Suprapubic skin (tissue), 4 donors: ENCODE results near the gene BCAS1. TPM values are rescaled to one million over a fixed set of nuclear protein-coding genes. Genes with fewer than 3 reads are reported as not detected.

ENCODE experiments used
- DNase-seq, 2 donors: peaks; one replicate each; pipeline ENCODE4 v3.0.0-alpha.2; 2019; ENCODE audit warnings: low spot score in 2 of 2
- H3K27ac ChIP-seq: fragments of 200-600 bp; sonication (generic); one replicate; pipeline ENCODE4 v1.5.1; 2019
- H3K27me3 ChIP-seq: fragments of 200-600 bp; sonication (generic); one replicate; pipeline ENCODE4 v1.5.1; 2019
- H3K36me3 ChIP-seq: fragments of 200-600 bp; sonication (generic); one replicate; pipeline ENCODE4 v1.5.1; 2019
- H3K4me1 ChIP-seq: fragments of 200-600 bp; sonication (generic); one replicate; pipeline ENCODE4 v1.5.1; 2019
- H3K4me3 ChIP-seq: fragments of 200-600 bp; sonication (generic); one replicate; pipeline ENCODE4 v1.5.1; 2019; ENCODE audit warnings: mild to moderate bottlenecking
- H3K9me3 ChIP-seq: fragments of 200-600 bp; sonication (generic); one replicate; pipeline ENCODE4 v1.5.1; 2019
- CTCF ChIP-seq, 2 donors: fragments of 200-600 bp in 1 of 2; fragments of 450-650 bp in 1 of 2; sonication (generic) in 1 of 2; IDR thresholded peaks; one replicate each; pipeline ENCODE4 v1.5.1; 2016 to 2019; ENCODE audit warnings: antibody characterized with exemption in 2 of 2, mild to moderate bottlenecking in 1 of 2, moderate library complexity in 1 of 2
- EP300 ChIP-seq: sonication (generic); formaldehyde crosslinking; IDR thresholded peaks from one replicate; pipeline ENCODE4 v1.6.1; 2017; ENCODE audit warnings: antibody characterized with exemption
- POLR2A ChIP-seq, 2 donors: fragments of 450-650 bp; IDR thresholded peaks; one replicate each; pipeline ENCODE4 v1.6.1; 2017; ENCODE audit warnings: antibody characterized with exemption in 2 of 2, mild to moderate bottlenecking in 2 of 2, moderate library complexity in 2 of 2
- POLR2AphosphoS5 ChIP-seq, 3 donors: sonication (generic); formaldehyde crosslinking; IDR thresholded peaks; one replicate each; pipeline ENCODE4 v1.6.1; 2017; ENCODE audit warnings: antibody characterized with exemption in 3 of 3
- WGBS: methylation state at CpG from one replicate; pipeline ENCODE4 v1.1.5; 2018; 5-methylcytosine and 5-hydroxymethylcytosine counted together
- total RNA-seq, 4 donors: library from RNA; depleted of rRNA; stranded (reverse); fragments of >200 nt; gene quantifications; one replicate each; pipeline ENCODE4 v1.1.0, GENCODE V29; 2016

Gene BCAS1
- total RNA-seq, 4 donors from 2014 or later: 1.7 to 3.4 (median 2.1) TPM

GRCh38 chr20:53970232-53970631 lies 100.2 kb downstream of the BCAS1 start:
- DNase-seq: no peak
- Histone ChIP-seq H3K4me1 (no peaks in the 10 kb centered on the region), H3K36me3 (no peaks in the 10 kb centered on the region), H3K27ac (no peak overlapping the region), H3K9me3 (no peaks in the 10 kb centered on the region), H3K4me3 (no peak overlapping the region), H3K27me3 (no peaks in the 10 kb centered on the region)
- TF ChIP-seq EP300 (no peak), POLR2A (IDR thresholded peaks at IDR 0.05) (no peak), CTCF (IDR thresholded peaks at IDR 0.05) (no peak), POLR2AphosphoS5 (IDR thresholded peaks at IDR 0.05) (no peak)
- 69% methylated on average over 2 of the region's 2 CpGs for WGBS

GRCh38 chr20:53967527-53967926 lies 102.9 kb downstream of the BCAS1 start:
- H3K4me1 ChIP-seq: no peaks in the 10 kb centered on the region
- no peak for TF ChIP-seq POLR2AphosphoS5 (IDR thresholded peaks at IDR 0.05)
- no peak for TF ChIP-seq EP300
- TF ChIP-seq CTCF (IDR thresholded peaks at IDR 0.05): no peak
- TF ChIP-seq POLR2A (IDR thresholded peaks at IDR 0.05): no peak
- no peaks in the 10 kb centered on the region for H3K36me3 ChIP-seq
- no peak overlapping the region for H3K4me3 ChIP-seq
- no peaks in the 10 kb centered on the region for H3K9me3 ChIP-seq
- DNase-seq: no peak
- WGBS: 95% methylated on average over 5 of the region's 5 CpGs
- H3K27me3 ChIP-seq: no peaks in the 10 kb centered on the region
- no peak overlapping the region for H3K27ac ChIP-seq

GRCh38 chr20:53966774-53967398 lies 103.5 kb downstream of the BCAS1 start:
- no peak for DNase-seq
- Histone ChIP-seq H3K4me3 (no peak overlapping the region), H3K27me3 (no peaks in the 10 kb centered on the region), H3K27ac (no peak overlapping the region), H3K9me3 (no peaks in the 10 kb centered on the region), H3K36me3 (no peaks in the 10 kb centered on the region), H3K4me1 (no peaks in the 10 kb centered on the region)
- 90% methylated on average over 5 of the region's 5 CpGs for WGBS
- TF ChIP-seq CTCF (IDR thresholded peaks at IDR 0.05) (no peak), EP300 (no peak), POLR2AphosphoS5 (IDR thresholded peaks at IDR 0.05) (no peak), POLR2A (IDR thresholded peaks at IDR 0.05) (no peak)

GRCh38 chr20:53964501-53965253 lies 105.7 kb downstream of the BCAS1 start:
- no peak for TF ChIP-seq EP300
- TF ChIP-seq POLR2AphosphoS5 (IDR thresholded peaks at IDR 0.05): no peak
- no peak for TF ChIP-seq CTCF (IDR thresholded peaks at IDR 0.05)
- no peak for TF ChIP-seq POLR2A (IDR thresholded peaks at IDR 0.05)
- Histone ChIP-seq H3K9me3 (no peaks in the 10 kb centered on the region), H3K4me1 (peaks cover 13% of the 10 kb centered on the region), H3K4me3 (no peak overlapping the region), H3K27me3 (no peaks in the 10 kb centered on the region), H3K36me3 (no peaks in the 10 kb centered on the region), H3K27ac (no peak overlapping the region)
- DNase-seq: no peak
- 89% methylated on average over 4 of the region's 4 CpGs for WGBS

- Histone ChIP-seq H3K27me3 (no peaks in the 10 kb centered on the region), H3K4me1 (peaks cover 16% of the 10 kb centered on the region), H3K27ac (no peak overlapping the region), H3K36me3 (no peaks in the 10 kb centered on the region), H3K4me3 (no peak overlapping the region), H3K9me3 (no peaks in the 10 kb centered on the region)
- WGBS: 43% methylated on average over 3 of the region's 3 CpGs
- TF ChIP-seq EP300: no peak
- TF ChIP-seq POLR2A (IDR thresholded peaks at IDR 0.05): no peak
- no peak for TF ChIP-seq POLR2AphosphoS5 (IDR thresholded peaks at IDR 0.05)
- TF ChIP-seq CTCF (IDR thresholded peaks at IDR 0.05): no peak
- no peak for DNase-seq
Observed at GRCh38 chr20:53964067-53964466, 106.3 kb downstream of the BCAS1 start.
